HL-60 (cell line): ENCODE data around the gene TBC1D9.

Source experiments
- DNase-seq, 2 experiments: peaks; one replicate each; pipeline ENCODE4 v3.0.0-alpha.2; 2010 to 2020; ENCODE audit warnings: low read depth in 1 of 2, low spot score in 1 of 2
- H3K27ac ChIP-seq: fragments of 250-450 bp; sonication (Bioruptor Pico); replicated peaks from 2 replicates; pipeline ENCODE4 v1.5.1; 2020; ENCODE audit warnings: mild to moderate bottlenecking, moderate library complexity
- H3K27me3 ChIP-seq: fragments of 250-450 bp; sonication (Bioruptor Pico); 2 replicates; pipeline ENCODE4 v1.5.1; 2021; ENCODE audit warnings: mild to moderate bottlenecking, moderate library complexity; ENCODE audit not compliant: insufficient read depth, poor library complexity, severe bottlenecking
- H3K4me3 ChIP-seq: replicated peaks from 2 replicates; pipeline ENCODE4 v1.5.1; 2011; ENCODE audit warnings: mild to moderate bottlenecking, control low read depth, low read length; ENCODE audit not compliant: insufficient read depth
- GABPA ChIP-seq: IDR thresholded peaks from 2 replicates; pipeline ENCODE4 v1.6.1; 2012; ENCODE audit warnings: low read depth
- POLR2AphosphoS5 ChIP-seq: IDR thresholded peaks from 2 replicates; pipeline ENCODE4 v1.6.1; 2012; ENCODE audit warnings: low read depth
- SPI1 ChIP-seq: IDR thresholded peaks from 2 replicates; pipeline ENCODE4 v1.6.1; 2012; ENCODE audit warnings: low read depth, mild to moderate bottlenecking, borderline replicate concordance
- TF ChIP-seq, protein P1 (sequence below): IDR thresholded peaks from one replicate; pipeline ENCODE4 v1.5.1; 2011; ENCODE audit warnings: low read length, control low read depth, inconsistent platforms; ENCODE audit not compliant: insufficient read depth
- TF ChIP-seq, protein P2 (sequence below): IDR thresholded peaks from 2 replicates; pipeline ENCODE4 v1.6.1; 2012; ENCODE audit warnings: low read depth; ENCODE audit not compliant: insufficient replicate concordance

The TBC1D9 gene

DNA sequence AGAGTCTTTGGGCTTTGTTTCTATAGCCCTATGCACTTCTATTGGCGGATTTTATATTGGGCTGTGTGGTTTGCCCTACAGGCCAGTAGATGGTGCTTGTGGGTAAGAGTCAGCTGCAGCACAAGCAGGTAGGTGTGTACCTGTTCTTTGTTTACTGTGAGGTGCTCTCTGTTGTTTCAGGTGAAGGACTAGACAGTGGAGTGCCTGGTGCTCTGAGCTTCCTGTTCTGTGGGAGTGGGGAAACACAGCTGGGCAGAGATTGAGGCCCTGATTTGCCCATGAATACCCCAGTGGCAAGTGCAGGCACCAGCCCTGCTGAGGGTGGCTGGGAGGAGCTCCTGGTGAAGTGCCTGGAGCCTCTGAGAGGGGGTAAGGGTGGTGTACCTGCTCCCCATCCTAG lies 161.1 kb downstream of the TBC1D9 start:
- Histone ChIP-seq H3K27me3 (peaks cover 2% of the 10 kb centered on the region), H3K4me3 (no peak overlapping the region), H3K27ac (no peak overlapping the region)
- DNase-seq = no peak
- TF ChIP-seq, protein P1, sequence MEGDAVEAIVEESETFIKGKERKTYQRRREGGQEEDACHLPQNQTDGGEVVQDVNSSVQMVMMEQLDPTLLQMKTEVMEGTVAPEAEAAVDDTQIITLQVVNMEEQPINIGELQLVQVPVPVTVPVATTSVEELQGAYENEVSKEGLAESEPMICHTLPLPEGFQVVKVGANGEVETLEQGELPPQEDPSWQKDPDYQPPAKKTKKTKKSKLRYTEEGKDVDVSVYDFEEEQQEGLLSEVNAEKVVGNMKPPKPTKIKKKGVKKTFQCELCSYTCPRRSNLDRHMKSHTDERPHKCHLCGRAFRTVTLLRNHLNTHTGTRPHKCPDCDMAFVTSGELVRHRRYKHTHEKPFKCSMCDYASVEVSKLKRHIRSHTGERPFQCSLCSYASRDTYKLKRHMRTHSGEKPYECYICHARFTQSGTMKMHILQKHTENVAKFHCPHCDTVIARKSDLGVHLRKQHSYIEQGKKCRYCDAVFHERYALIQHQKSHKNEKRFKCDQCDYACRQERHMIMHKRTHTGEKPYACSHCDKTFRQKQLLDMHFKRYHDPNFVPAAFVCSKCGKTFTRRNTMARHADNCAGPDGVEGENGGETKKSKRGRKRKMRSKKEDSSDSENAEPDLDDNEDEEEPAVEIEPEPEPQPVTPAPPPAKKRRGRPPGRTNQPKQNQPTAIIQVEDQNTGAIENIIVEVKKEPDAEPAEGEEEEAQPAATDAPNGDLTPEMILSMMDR = no peak
- TF ChIP-seq SPI1 (no peak), GABPA (no peak), POLR2AphosphoS5 (no peak)
- TF ChIP-seq, protein P2, sequence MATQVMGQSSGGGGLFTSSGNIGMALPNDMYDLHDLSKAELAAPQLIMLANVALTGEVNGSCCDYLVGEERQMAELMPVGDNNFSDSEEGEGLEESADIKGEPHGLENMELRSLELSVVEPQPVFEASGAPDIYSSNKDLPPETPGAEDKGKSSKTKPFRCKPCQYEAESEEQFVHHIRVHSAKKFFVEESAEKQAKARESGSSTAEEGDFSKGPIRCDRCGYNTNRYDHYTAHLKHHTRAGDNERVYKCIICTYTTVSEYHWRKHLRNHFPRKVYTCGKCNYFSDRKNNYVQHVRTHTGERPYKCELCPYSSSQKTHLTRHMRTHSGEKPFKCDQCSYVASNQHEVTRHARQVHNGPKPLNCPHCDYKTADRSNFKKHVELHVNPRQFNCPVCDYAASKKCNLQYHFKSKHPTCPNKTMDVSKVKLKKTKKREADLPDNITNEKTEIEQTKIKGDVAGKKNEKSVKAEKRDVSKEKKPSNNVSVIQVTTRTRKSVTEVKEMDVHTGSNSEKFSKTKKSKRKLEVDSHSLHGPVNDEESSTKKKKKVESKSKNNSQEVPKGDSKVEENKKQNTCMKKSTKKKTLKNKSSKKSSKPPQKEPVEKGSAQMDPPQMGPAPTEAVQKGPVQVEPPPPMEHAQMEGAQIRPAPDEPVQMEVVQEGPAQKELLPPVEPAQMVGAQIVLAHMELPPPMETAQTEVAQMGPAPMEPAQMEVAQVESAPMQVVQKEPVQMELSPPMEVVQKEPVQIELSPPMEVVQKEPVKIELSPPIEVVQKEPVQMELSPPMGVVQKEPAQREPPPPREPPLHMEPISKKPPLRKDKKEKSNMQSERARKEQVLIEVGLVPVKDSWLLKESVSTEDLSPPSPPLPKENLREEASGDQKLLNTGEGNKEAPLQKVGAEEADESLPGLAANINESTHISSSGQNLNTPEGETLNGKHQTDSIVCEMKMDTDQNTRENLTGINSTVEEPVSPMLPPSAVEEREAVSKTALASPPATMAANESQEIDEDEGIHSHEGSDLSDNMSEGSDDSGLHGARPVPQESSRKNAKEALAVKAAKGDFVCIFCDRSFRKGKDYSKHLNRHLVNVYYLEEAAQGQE = no peak

DNA sequence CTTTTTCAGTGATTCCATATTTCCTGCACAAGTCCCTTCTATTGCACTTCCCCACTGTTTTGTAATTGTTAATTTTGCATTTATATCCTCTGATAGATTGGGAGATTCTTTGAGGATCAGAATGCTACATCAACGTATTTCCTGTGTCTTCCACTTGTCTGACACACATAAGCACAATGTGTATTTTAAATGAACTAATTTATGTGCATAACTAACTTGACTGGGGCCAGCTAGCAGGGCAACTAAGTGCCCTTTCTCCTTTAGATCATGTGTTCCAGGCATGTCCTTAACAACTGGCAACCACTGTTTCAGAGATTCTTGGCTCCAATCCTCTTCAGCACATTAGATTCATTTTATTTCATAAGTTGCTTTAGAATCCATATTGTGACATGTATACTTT lies 171.7 kb downstream of the TBC1D9 start:
- DNase-seq = no peak
- H3K27me3 ChIP-seq = no peaks in the 10 kb centered on the region
- H3K27ac ChIP-seq = no peak overlapping the region
- TF ChIP-seq, protein P1 = no peak
- TF ChIP-seq POLR2AphosphoS5 = no peak
- no peak for TF ChIP-seq GABPA
- TF ChIP-seq, protein P2 = no peak
- no peak for TF ChIP-seq SPI1
- H3K4me3 ChIP-seq = no peak overlapping the region

DNA sequence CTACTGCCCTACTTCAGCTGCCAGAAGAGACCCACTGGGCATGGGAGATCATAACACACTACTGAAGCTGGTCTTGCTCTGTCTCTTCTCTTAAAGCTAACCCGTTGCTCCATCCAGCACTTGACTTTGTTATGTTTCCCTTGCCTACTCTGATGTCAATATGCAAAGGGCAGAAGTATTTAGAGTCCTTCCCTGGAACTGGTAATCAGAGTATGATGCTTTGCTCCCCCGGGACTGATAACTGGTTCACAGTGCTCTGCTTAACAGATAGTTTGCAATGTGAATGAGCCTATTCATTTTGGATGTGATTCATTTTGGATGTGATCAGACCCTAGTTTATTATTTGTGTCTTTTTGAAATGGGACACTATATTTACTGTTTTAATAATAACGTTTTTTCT lies 175.1 kb downstream of the TBC1D9 start:
- peaks cover 6% of the 10 kb centered on the region for H3K27me3 ChIP-seq
- DNase-seq = no peak
- TF ChIP-seq GABPA (no peak), POLR2AphosphoS5 (no peak), SPI1 (no peak)
- TF ChIP-seq, protein P2 = no peak
- TF ChIP-seq, protein P1 = no peak
- no peak overlapping the region for H3K4me3 ChIP-seq
- no peak overlapping the region for H3K27ac ChIP-seq
